Measurements from ENCODE around the gene DDC.

The DDC gene

DNA sequence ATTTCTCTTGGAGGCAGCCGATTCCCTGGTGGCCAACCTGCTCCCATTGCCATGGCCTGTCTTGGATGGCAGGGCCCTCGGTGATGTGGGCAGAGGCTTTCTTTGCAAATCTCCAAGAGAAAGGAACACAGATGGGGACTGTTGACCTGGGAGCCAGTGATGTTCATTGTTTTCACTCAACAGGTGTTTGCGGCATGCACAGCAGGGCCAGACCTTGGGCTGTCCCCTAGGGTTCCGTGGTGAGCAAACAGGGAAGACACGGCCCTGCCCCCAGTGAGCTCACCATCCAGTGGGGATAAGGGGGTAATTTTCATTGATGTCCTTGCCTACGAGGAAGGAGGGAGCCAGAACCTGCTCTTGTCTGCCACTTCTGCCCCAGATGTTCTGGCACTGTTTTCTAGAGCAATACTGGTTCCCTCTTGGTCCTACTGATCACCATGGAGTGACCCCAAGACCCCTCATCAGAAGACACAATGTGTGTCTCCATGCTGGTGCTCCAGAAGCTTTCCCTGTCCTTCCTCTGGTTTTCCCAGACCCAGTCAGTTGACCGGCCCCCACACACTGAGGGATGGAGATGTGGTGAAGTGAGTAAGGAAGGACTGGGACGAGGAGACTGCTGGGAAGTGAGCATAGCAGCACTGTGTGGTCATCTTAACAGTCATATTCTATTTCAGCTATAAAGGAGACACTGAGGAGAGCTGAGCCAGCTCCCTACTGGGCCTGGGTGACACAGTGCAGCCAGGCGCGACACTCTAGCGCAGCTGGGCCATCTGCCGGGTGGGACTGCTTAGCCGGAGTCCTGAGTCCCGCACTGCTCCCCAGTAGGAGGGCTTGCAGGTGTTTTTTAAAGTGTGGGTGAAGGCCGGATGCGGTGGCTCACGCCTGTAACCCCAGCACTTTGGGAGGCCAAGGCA, 94.7 kb downstream of the DDC start:
- no peak for DNase-seq (ENCODE audit: extremely low read depth, low read depth)
- TF ChIP-seq, protein P1, sequence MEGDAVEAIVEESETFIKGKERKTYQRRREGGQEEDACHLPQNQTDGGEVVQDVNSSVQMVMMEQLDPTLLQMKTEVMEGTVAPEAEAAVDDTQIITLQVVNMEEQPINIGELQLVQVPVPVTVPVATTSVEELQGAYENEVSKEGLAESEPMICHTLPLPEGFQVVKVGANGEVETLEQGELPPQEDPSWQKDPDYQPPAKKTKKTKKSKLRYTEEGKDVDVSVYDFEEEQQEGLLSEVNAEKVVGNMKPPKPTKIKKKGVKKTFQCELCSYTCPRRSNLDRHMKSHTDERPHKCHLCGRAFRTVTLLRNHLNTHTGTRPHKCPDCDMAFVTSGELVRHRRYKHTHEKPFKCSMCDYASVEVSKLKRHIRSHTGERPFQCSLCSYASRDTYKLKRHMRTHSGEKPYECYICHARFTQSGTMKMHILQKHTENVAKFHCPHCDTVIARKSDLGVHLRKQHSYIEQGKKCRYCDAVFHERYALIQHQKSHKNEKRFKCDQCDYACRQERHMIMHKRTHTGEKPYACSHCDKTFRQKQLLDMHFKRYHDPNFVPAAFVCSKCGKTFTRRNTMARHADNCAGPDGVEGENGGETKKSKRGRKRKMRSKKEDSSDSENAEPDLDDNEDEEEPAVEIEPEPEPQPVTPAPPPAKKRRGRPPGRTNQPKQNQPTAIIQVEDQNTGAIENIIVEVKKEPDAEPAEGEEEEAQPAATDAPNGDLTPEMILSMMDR (IDR thresholded peaks at IDR 0.05; ENCODE audit: low read depth, low read length): no peak

DNA sequence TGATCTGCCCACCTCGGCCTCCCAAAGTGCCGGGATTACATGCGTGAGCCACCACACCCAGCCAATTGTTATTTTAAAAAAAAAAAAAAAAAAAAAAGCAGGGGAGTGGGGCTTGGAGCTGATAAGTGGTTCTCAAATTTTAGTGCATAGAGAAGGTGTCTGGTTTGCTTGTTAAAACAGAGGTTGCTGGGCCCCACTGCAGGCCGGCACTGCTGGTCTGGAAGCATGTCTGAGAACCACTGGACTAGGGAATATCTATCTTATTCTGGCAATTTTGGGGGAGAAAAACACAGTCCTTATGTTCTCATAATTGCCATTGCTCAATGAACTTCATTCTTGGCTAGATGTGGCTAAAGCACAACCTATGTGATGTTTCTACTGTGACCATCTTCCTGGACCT, 96.0 kb downstream of the DDC start:
- DNase-seq (ENCODE audit: extremely low read depth, low read depth): no peak
- TF ChIP-seq, protein P1 (IDR thresholded peaks at IDR 0.05; ENCODE audit: low read depth, low read length): no peak

DNA sequence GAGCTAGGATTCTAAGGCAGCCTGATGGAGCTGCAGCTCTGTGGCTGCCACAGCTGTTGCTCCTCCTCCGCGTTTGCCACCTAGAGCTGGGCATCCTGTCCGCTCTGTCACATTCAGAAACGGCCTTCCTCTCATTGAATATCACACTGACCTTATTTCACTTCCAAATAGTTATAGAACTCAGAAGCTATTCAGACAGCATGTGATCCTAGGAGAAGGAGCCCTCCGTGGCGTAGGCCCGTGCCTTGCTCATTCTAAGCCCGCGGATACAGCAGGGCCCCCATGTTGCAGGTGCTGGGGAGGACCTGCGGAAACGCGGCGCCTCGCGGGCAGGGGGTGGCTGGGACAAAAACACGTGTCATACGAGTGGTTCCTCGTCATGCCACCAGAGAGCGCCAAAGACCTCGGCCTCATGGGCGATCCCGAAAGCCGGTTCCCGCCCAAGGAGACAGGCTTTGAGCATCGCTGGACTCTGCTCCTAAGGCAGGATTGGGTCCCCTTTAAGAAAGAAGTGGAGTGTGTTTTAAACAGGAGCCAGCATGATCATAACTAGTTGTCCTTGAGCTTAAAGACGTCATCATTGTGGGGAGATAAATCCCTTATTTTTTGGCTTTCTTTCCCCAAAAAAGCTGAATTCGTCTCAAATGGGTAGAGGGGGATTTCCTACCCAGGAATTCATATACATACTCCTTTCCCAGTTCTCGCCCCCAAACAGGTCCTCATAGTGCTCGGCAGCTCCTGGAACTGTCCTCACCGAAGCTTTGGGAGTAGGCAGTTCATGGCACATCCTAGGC, 97.2 kb downstream of the DDC start:
- DNase-seq (ENCODE audit: extremely low read depth, low read depth): peak; percentile 24
- TF ChIP-seq, protein P1 (IDR thresholded peaks at IDR 0.05; ENCODE audit: low read depth, low read length): peak; percentile 91

DNA sequence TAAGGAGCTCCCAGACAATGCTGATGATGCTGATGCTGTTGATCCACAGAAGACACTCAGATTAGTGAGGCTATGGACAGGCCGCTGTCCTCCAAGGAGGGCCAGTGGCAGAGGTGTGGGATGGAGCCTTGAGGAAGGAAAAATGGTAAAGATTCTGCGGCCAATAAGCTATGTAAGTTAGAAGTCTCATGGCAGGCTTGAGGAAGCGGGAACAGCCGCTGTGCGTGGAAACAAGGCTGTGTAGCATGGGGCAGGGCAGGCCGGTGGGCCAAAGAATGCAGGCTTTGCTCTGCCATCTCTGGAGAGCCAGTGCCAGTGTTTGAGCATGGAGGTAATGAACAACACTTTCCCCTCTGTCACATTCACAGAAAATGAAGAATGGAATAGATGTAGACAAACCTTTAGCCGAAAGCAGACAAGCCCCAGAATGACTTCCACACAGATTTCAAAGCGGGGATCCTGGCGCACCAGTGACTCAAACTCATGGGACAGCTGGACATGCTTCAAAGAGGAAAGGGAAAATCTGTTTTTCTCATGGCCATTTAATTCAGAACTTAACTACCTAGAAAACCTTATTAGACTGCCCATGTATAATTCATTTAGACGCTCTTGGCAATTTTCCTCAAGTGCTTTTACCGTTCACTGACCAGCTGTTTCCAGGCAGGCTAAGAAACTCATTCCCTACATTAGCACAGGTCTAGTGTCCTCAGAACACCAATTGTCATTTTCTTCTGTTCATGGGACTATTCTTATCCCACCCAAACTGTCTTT, 98.2 kb downstream of the DDC start:
- TF ChIP-seq, protein P1 (IDR thresholded peaks at IDR 0.05; ENCODE audit: low read depth, low read length): no peak
- no peak for DNase-seq (ENCODE audit: extremely low read depth, low read depth)

DNA sequence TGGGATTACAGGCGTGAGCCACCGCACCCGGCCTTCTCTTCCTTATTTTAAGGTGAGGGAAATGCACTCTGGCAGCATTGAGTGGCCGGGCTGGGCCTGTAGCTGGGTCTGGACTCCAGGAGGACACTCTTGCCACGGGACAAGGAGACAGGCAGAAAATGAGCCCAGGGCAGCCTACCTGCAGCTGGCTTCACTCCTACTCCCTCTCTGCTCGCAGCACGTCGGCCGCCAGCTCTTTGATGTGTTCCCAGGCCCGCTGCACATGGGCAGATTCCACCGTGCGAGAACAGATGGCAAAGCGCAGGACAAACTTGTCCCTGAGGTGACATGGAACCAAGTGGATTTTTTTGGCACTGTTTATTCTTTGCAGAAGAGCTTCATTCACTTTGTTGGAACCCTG, 102.2 kb downstream of the DDC start:
- TF ChIP-seq, protein P1 (IDR thresholded peaks at IDR 0.05; ENCODE audit: low read depth, low read length): no peak
- no peak for DNase-seq (ENCODE audit: extremely low read depth, low read depth)

DNA sequence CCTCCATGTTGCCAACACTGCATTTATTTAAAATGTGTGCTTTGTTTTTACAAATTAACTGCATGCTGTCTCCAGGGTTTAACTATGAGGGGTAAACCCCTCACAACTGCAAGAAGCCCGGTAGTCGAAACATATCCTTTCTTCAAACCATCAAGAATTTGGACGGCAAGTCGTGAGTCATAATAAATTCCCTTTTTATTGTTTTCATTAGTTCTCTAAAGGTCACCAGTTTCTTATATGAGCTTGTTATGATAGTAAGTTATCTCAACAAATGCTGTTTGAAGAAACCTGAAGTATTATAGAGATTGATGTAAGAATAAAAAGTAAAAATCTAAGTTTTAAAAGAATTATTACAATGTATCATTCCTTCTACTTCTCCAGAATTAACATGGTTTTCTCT, 102.8 kb downstream of the DDC start:
- no peak for DNase-seq (ENCODE audit: extremely low read depth, low read depth)

More for the DNA sequence above, 102.8 kb downstream of the DDC start:
- TF ChIP-seq, protein P1 (IDR thresholded peaks at IDR 0.05; ENCODE audit: low read depth, low read length): no peak

All from AG09319 (cell line).